ENCODE data around the gene RAC3. TPM values are rescaled to one million over a fixed set of nuclear protein-coding genes. Genes with fewer than 3 reads are reported as not detected.

The RAC3 gene
- total and polyA plus RNA-seq, 3 donors from 2014 or later = 42.3 to 102 (median 74.3) TPM

DNA sequence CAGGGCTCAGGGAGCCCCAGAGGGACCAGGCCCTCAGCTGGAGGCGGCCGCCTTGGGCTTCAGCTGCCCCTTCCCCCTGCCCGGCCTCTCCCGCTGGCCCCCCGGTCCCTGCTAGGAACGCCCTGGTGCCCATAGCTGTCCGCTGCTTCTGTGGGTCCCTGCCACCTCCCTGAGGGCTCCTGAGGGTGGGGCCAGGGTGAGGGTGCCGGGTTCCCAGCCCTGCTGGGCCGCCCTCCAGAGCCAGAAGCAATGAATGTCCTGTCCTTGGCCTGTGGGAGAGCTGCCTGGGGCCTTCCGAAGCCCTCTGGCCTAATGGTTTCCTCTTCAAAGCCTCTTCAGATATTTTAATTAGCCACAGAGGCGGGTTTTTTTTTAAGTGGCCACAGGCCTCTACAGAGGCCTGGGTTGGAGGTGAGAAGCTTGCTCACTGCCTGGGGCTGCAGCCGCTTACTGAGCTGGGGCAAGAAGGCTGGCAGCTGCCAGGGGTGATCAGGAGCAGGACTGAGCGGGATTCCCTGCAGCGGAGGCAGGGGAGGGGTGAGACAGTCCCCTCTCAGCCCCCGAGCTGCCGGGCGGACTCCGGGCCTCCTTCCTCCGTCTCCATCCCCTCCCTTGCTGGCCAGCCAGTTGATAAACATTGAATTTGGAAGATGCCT, 18.7 kb upstream of the RAC3 start:
- peaks cover 6% of the 10 kb centered on the region for H3K4me1 ChIP-seq
- intact Hi-C loops (cut with DNase I; ENCODE audit: low total_unique reads) = no loop called here
- TF ChIP-seq, protein P1, sequence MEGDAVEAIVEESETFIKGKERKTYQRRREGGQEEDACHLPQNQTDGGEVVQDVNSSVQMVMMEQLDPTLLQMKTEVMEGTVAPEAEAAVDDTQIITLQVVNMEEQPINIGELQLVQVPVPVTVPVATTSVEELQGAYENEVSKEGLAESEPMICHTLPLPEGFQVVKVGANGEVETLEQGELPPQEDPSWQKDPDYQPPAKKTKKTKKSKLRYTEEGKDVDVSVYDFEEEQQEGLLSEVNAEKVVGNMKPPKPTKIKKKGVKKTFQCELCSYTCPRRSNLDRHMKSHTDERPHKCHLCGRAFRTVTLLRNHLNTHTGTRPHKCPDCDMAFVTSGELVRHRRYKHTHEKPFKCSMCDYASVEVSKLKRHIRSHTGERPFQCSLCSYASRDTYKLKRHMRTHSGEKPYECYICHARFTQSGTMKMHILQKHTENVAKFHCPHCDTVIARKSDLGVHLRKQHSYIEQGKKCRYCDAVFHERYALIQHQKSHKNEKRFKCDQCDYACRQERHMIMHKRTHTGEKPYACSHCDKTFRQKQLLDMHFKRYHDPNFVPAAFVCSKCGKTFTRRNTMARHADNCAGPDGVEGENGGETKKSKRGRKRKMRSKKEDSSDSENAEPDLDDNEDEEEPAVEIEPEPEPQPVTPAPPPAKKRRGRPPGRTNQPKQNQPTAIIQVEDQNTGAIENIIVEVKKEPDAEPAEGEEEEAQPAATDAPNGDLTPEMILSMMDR (IDR thresholded peaks at IDR 0.05) = no peak
- no peak for TF ChIP-seq POLR2A (IDR thresholded peaks at IDR 0.05)
- 67 to 81% methylated on average over 10 to 17 of the region's 19 CpGs for WGBS, 2 donors
- no peaks in the 10 kb centered on the region for H3K9me3 ChIP-seq
- no peaks in the 10 kb centered on the region for H3K27me3 ChIP-seq
- H3K27ac ChIP-seq = peak overlapping the region in 1 of 2 donors; percentile 43
- DNase-seq = no peak
- H3K36me3 ChIP-seq (ENCODE audit: low read depth, missing control alignments) = no peaks in the 10 kb centered on the region
- no peak overlapping the region for H3K4me3 ChIP-seq

DNA sequence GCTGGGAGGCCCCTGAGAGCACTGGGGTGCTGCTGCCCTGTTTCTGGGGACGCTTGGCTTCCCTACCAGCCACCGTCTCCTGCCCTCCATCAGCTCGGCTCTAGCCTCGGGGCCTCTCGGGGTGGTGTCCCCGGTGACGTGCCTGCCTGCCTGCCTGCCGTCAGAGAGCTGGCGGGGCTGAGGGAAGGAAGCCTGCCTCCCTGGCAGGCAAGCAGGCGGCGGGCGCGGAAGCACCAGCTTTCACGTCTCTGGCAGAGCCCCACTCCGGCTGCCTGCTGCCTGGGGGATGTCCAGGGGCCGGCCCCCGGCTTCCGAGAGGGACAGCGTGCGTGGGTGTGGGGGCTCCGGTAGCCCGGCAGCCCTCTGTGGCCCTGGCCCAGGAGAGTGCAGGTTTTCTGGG, 18.1 kb upstream of the RAC3 start:
- DNase-seq = no peak
- Histone ChIP-seq H3K4me1 (peaks cover 6% of the 10 kb centered on the region), H3K27me3 (no peaks in the 10 kb centered on the region), H3K9me3 (no peaks in the 10 kb centered on the region), H3K27ac (peak overlapping the region in 1 of 2 donors; percentile 43), H3K36me3 (ENCODE audit: low read depth, missing control alignments) (no peaks in the 10 kb centered on the region), H3K4me3 (no peak overlapping the region)
- WGBS, 2 donors = 77 to 85% methylated on average over 13 to 16 of the region's 22 CpGs
- TF ChIP-seq, protein P1 (IDR thresholded peaks at IDR 0.05) = no peak
- TF ChIP-seq POLR2A (IDR thresholded peaks at IDR 0.05) = no peak
- intact Hi-C loops (cut with DNase I; ENCODE audit: low total_unique reads) = no loop called here

DNA sequence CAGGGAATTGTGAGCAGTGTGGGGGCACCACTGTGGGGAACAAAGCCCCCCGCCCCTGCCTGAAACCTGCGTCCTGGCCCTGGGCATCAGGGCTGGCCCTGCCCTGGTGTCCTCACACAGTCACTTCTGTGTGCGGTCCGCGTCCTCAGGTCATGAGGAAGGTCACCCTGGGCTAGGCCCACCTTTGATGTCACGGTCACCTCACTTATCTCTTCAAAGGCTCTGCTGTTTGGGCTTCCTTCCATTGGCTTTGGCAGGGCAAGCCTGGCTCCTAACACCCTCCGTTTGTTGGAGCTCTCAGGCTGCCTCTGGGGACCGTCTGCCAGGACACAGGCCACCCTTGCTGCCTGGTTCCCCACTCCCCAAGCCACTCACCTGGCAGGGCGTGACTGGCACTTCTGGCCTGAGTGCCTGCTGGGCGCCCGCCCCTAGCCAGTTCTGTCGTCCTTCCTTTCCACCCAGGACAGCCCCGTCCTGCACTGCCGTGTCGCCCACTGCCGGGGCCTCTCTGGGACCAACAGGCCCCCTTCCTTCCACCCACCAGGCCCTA, 17.6 kb upstream of the RAC3 start:
- H3K9me3 ChIP-seq = no peaks in the 10 kb centered on the region
- H3K27ac ChIP-seq = no peak overlapping the region
- H3K4me1 ChIP-seq = peaks cover 6% of the 10 kb centered on the region
- no peaks in the 10 kb centered on the region for H3K27me3 ChIP-seq
- no peak for DNase-seq
- H3K36me3 ChIP-seq (ENCODE audit: low read depth, missing control alignments) = no peaks in the 10 kb centered on the region
- intact Hi-C loops (cut with DNase I; ENCODE audit: low total_unique reads) = no loop called here
- H3K4me3 ChIP-seq = no peak overlapping the region
- TF ChIP-seq, protein P1 (IDR thresholded peaks at IDR 0.05) = no peak
- no peak for TF ChIP-seq POLR2A (IDR thresholded peaks at IDR 0.05)
- 84 to 91% methylated on average over 13 to 16 of the region's 16 CpGs for WGBS, 2 donors

DNA sequence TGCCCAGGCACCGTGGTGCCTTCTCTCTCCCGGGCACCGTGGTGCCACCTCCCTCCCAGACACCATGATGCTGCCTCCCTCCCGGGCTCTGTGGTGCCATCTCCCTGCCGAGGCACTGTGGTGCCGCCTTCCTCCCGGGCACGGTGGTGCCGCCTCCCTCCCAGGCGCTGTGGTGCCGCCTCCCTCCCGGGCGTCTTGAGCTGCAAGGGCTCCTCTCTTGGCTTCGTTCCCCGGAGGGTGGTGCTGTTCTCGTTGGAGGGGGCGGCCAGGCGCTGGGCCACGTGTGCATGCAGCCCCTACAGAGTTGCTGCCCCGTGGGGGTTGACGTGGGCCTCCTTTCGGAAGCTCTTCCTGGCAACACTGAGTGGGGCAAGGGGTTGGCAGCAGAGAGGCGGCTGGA, 17.0 kb upstream of the RAC3 start:
- DNase-seq = no peak
- Histone ChIP-seq H3K36me3 (ENCODE audit: low read depth, missing control alignments) (no peaks in the 10 kb centered on the region), H3K27me3 (no peaks in the 10 kb centered on the region), H3K4me3 (no peak overlapping the region), H3K4me1 (peaks cover 6% of the 10 kb centered on the region), H3K27ac (no peak overlapping the region), H3K9me3 (no peaks in the 10 kb centered on the region)
- intact Hi-C loops (cut with DNase I; ENCODE audit: low total_unique reads) = no loop called here
- TF ChIP-seq POLR2A (IDR thresholded peaks at IDR 0.05) = no peak
- 82 to 100% methylated on average over 2 to 13 of the region's 23 CpGs for WGBS, 2 donors

DNA sequence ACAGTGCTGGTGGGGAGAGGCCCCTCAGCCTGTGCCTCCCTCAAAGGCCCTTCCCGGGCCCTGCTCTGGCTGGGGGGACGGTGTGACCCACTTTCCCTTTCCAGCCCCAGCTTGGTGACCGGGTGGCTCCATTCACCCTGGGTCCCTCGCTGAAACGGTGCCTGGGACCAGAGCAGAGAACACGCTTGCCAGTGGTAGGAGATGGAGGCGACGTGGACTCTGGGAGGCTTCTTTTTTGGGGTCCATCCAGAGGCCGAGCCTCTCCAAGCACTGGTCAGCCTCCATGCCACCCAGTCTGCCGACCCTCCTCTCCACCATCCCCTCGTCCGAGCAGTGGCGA, 16.5 kb upstream of the RAC3 start:
- intact Hi-C loops (cut with DNase I; ENCODE audit: low total_unique reads) = no loop called here
- DNase-seq = no peak
- Histone ChIP-seq H3K4me1 (peaks cover 6% of the 10 kb centered on the region), H3K27me3 (no peaks in the 10 kb centered on the region), H3K36me3 (ENCODE audit: low read depth, missing control alignments) (no peaks in the 10 kb centered on the region), H3K4me3 (no peak overlapping the region), H3K27ac (no peak overlapping the region), H3K9me3 (no peaks in the 10 kb centered on the region)
- TF ChIP-seq, protein P1 (IDR thresholded peaks at IDR 0.05) = no peak
- no peak for TF ChIP-seq POLR2A (IDR thresholded peaks at IDR 0.05)
- 89 to 96% methylated on average over 4 to 13 of the region's 13 CpGs for WGBS, 2 donors

All from testis (tissue), 3 donors.